Mesothelial cell of epicardium (in vitro differentiated cells): ENCODE measurements around the gene PJA1. TPM values are rescaled to one million over a fixed set of nuclear protein-coding genes. Genes with fewer than 3 reads are reported as not detected.

Experiments used
- DNase-seq, 2 experiments: peaks; one replicate each; pipeline ENCODE4 v3.0.0; 2021; ENCODE audit warnings: low spot score in 2 of 2; ENCODE audit not compliant: unreplicated experiment in 2 of 2
- H3K27ac Mint-ChIP-seq: 2 replicates; pipeline ENCODE4 v1.8.0; 2021; ENCODE audit warnings: mixed read lengths
- H3K27me3 Mint-ChIP-seq: 2 replicates; pipeline ENCODE4 v1.8.0; 2021; ENCODE audit warnings: low read depth, mixed read lengths
- H3K36me3 Mint-ChIP-seq: 2 replicates; pipeline ENCODE4 v1.8.0; 2021; ENCODE audit warnings: mixed read lengths
- H3K4me1 Mint-ChIP-seq: 2 replicates; pipeline ENCODE4 v1.8.0; 2021; ENCODE audit warnings: mixed read lengths
- H3K4me3 Mint-ChIP-seq: 2 replicates; pipeline ENCODE4 v1.8.0; 2021; ENCODE audit warnings: mild to moderate bottlenecking, moderate library complexity, mixed read lengths
- H3K9me3 Mint-ChIP-seq: 2 replicates; pipeline ENCODE4 v1.8.0; 2021; ENCODE audit warnings: mixed read lengths
- CTCF ChIP-seq: fragments of 200-600 bp; sonication (generic); IDR thresholded peaks from one replicate; pipeline ENCODE4 v1.5.0; 2021; ENCODE audit warnings: antibody characterized with exemption; ENCODE audit not compliant: unreplicated experiment
- total RNA-seq: library from RNA; stranded (reverse); gene quantifications from 3 replicates; pipeline ENCODE4 v1.2.1, GENCODE V29; 2021

PJA1 gene
- total RNA-seq, 1 donor from 2014 or later: 37.5 TPM

DNA sequence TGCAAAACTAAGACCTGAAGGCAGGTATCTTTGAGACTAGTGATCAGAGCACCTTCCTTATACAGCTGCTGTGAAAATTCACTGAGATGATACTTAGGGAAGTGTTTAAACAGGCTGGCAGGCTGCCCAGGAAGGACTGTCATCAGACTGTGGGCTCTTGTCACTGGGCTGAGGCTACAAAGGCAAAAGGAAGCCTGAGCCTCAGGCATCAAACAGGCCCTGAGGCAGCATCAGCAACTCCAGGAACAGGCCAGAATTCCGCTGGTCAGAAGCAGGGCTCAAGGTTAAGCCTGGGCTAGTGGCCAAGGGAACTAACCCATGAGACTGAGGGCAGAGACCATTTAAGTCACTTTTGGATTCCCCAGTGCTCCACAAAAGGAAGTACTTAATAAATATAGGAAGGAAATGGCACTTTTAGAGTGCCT, 12.8 kb downstream of the PJA1 start:
- Mint-ChIP-seq H3K4me3 (no peak overlapping the region), H3K9me3 (peaks cover 11% of the 10 kb centered on the region), H3K36me3 (no peaks in the 10 kb centered on the region), H3K27ac (peak overlapping the region; percentile 30), H3K27me3 (no peaks in the 10 kb centered on the region), H3K4me1 (peaks cover 23% of the 10 kb centered on the region)
- DNase-seq: peak in 1 of 2 experiments; percentile 7
- TF ChIP-seq CTCF: no peak

GRCh38 chrX:69151866-69152284, 13.4 kb downstream of the PJA1 start:
- peaks cover 23% of the 10 kb centered on the region for H3K4me1 Mint-ChIP-seq
- no peak for TF ChIP-seq CTCF
- no peaks in the 10 kb centered on the region for H3K36me3 Mint-ChIP-seq
- H3K4me3 Mint-ChIP-seq: no peak overlapping the region
- no peaks in the 10 kb centered on the region for H3K27me3 Mint-ChIP-seq
- peaks cover 11% of the 10 kb centered on the region for H3K9me3 Mint-ChIP-seq
- peak in 1 of 2 experiments; percentile 7 for DNase-seq
- no peak overlapping the region for H3K27ac Mint-ChIP-seq

DNA sequence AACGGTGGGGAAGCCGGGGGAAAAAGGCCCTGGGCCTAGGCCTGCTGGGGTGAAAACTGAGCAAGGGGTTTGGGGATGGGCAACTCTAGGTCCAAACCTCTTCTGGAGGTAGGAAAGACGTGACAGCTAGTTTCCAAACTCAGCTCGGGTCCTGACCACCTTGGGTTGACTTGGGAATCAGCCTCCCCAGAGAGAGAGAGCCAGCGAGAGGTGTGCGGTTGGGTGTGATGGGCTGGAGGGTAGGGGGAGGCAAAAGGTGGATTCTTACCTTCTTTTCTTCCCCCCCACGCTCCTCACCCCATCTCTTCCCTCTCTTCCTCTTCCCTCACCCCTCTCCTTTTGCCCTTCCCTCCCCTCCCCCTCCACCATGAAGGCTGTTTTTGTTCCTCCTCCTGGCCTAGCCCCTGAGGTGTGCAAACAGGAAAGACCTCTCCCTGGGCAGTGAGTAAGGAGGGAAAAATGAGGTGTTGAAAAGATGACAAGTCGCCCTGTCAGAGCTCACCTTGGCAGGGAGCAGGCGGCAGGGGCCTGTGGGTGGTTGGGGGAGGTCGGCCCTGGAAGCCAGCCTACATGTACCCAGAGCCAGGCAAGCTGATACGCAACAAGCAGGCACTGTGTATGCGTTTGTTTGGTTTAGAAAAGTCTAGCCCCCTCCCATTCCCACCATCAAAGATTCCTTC, 14.8 kb downstream of the PJA1 start:
- Mint-ChIP-seq H3K9me3 (peaks cover 4% of the 10 kb centered on the region), H3K4me3 (no peak overlapping the region), H3K27me3 (no peaks in the 10 kb centered on the region), H3K27ac (no peak overlapping the region), H3K36me3 (no peaks in the 10 kb centered on the region), H3K4me1 (peaks cover 21% of the 10 kb centered on the region)
- TF ChIP-seq CTCF: no peak
- DNase-seq: peak in 1 of 2 experiments; percentile 27

- H3K9me3 Mint-ChIP-seq: peaks cover 4% of the 10 kb centered on the region
- peak in 1 of 2 experiments; percentile 26 for DNase-seq
- peaks cover 19% of the 10 kb centered on the region for H3K4me1 Mint-ChIP-seq
- H3K36me3 Mint-ChIP-seq: no peaks in the 10 kb centered on the region
- H3K27ac Mint-ChIP-seq: peak overlapping the region; percentile 71
- H3K4me3 Mint-ChIP-seq: no peak overlapping the region
- H3K27me3 Mint-ChIP-seq: no peaks in the 10 kb centered on the region
- TF ChIP-seq CTCF: no peak
Measured at GRCh38 chrX:69149466-69150280, 15.6 kb downstream of the PJA1 start.

DNA sequence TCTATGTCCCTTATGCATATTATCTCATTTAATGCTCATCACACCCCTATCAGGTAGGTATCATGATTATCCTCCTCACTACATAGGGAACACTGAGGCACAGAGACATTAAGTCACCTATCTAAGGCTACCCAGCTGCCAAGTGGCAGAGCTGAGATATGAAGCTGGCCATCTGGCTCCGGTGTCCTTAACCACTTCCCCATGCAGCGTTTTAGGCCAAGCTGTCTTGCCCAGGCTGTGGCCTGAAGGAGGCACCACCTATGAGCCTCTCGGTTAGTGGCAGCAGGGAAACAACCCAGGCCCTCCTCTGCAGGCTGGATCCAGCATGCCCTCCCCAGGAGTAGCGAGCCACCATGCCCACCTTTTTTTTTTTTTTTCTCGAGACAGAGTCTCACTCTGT, 16.3 kb downstream of the PJA1 start:
- no peak for TF ChIP-seq CTCF
- Mint-ChIP-seq H3K9me3 (peaks cover 4% of the 10 kb centered on the region), H3K27ac (no peak overlapping the region), H3K4me3 (no peak overlapping the region), H3K36me3 (no peaks in the 10 kb centered on the region), H3K27me3 (no peaks in the 10 kb centered on the region), H3K4me1 (peaks cover 26% of the 10 kb centered on the region)
- DNase-seq: no peak
